Lung microvascular endothelial cell (primary cell): ENCODE data around the gene PPTC7. TPM values are rescaled to one million over a fixed set of nuclear protein-coding genes. Genes with fewer than 3 reads are reported as not detected.
"Not testable (repeated sequence)": the region's sequence is repeated elsewhere in the genome, so short reads cannot be mapped to it uniquely, and the experiment has no call there.

Experiments used
- DNase-seq, 2 donors: peaks; one replicate each; pipeline versions ENCODE4 v3.0.0 to v3.0.0-alpha.2; 2010; ENCODE audit warnings: low read depth in 2 of 2
- total RNA-seq: library from RNA; depleted of rRNA; stranded (reverse); fragments of >200 nt; gene quantifications from 2 replicates; pipeline ENCODE4 v1.2.1, GENCODE V29; 2014

The PPTC7 gene
- total RNA-seq, 1 donor from 2014 or later = 8.3 TPM

DNA sequence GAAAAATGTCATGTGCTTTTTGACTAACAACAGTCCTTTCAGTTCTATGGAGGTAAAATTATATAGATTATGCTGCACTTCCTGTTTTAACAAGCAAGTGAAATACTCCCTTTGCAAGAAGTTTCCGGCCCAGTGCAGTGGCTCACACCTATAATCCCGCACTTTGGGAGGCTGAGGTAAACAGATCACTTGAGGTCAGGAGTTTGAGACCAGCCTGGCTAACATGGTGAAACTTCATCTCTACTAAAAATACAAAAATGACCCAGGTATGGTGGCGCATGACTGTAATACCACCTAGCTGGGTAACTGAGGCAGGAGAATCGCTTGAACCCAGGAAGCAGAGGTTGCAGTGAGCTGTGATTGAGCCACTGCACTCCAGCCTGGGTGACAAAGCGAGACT, 20.7 kb downstream of the PPTC7 start:
- DNase-seq = not testable (repeated sequence)

- DNase-seq = no peak
Measured at GRCh38 chr12:110561471-110562201, 21.5 kb downstream of the PPTC7 start.

GRCh38 chr12:110560946-110561345, 22.2 kb downstream of the PPTC7 start:
- DNase-seq = no peak

DNA sequence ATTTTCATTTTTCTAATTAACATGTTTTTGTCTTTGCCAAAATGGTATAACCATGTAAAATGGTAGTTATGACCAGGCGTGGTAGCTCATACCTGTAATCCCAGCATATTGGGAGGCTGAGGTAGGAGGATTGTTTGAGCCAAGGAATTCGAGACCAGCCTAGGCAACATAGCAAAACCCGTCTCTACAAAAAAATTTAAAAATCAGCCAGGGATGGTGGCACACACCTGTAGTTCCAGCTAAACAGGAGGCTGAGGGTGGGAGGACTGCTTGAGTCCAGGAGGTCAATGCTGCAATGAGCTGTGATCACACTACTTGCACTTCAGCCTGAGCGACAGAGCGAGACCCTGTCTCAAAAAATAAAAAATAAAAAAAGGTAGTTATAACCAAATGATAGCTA, 23.1 kb downstream of the PPTC7 start:
- no peak for DNase-seq

GRCh38 chr12:110558945-110559344, 24.2 kb downstream of the PPTC7 start:
- not testable (repeated sequence) for DNase-seq

- no peak for DNase-seq
Measured at GRCh38 chr12:110557300-110557699, 25.8 kb downstream of the PPTC7 start.

DNA sequence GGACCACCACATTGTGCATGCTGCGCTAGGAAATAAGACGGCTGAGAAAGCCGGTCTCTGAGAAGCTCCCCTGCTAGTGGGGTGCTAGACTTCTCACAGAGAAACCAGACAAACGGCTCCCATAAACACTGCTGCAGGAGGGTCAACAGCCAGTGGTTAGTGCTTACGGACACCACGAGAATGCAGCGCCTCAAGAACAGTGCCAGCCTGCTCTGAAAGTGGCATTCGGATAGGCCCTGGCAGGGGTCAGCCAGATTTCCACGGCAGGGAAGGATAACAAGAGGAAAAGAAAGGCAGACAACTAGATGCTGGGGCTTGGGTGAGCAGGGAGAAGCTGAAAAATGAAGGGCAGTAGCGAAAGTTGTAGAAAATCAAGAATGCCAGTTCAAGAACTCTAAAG, 26.4 kb downstream of the PPTC7 start:
- no peak for DNase-seq

GRCh38 chr12:110555577-110556406, 27.3 kb downstream of the PPTC7 start:
- DNase-seq = no peak

DNA sequence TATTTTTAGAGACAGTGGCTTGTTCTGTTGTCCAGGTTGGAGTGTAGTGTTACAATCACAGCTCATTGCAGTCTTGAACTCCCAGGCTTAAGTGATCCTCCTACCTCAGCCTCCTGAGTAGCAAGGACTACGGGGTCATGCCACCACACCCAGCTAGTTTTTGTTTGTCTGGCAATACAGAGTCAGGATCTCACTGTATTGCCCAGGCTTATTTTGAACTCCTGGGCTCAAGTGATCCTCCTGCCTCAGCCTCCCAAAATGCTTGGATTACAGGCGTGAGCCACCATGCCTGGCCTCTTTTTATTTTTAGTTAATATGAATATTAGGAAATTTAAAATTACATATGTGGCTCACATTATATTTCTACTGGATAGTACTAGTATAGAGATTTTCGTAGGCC, 28.9 kb downstream of the PPTC7 start:
- DNase-seq = no peak

- no peak for DNase-seq
Measured at GRCh38 chr12:110550981-110551380, 32.1 kb downstream of the PPTC7 start.

GRCh38 chr12:110549716-110550115, 33.4 kb downstream of the PPTC7 start:
- no peak for DNase-seq

GRCh38 chr12:110548678-110549077, 34.4 kb downstream of the PPTC7 start:
- peak in 1 of 2 donors; percentile 38 for DNase-seq

- peak in 1 of 2 donors; percentile 65 for DNase-seq
Measured at GRCh38 chr12:110547090-110547489, 36.0 kb downstream of the PPTC7 start.

DNA sequence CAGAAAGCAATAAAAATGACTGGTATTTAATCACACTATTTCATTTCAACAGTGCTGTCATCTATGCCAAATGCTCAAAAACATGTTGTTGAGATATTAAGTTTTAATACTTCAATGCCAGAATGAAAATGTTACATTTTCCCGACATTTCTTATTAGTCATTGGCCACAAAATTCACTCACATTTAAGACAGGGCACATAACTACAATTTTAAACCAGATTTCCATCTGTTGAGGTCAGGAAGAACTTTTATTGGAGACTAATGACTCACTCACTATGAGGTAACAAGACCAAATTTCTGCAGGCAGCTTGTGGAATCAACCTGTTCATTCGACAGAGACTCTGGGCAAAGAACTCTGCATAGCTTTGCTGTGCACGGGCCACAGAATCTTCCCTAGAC, 36.8 kb downstream of the PPTC7 start:
- DNase-seq = peak; percentile 43 to 84

GRCh38 chr12:110545812-110546211, 37.3 kb downstream of the PPTC7 start:
- peak; percentile 38 to 41 for DNase-seq

DNA sequence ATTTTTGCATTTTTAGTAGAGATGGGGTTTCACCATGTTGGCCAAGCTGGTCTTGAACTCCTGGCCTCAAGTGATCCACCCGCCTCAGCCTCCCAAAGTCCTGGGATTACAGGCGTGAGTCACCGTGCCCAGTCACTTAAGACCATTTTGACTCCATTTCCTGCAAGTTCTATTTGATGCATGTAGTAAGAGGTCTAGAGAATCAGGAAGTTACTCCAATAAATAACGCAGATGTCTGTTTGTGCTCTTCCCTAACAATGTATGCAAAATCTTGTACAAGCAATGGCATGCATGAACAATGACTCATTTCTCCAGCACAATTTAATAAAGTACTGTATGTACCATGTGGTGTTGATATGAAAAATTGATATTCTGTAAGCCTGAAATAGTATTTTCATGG, 37.9 kb downstream of the PPTC7 start:
- DNase-seq = peak; percentile 49 to 99

DNA sequence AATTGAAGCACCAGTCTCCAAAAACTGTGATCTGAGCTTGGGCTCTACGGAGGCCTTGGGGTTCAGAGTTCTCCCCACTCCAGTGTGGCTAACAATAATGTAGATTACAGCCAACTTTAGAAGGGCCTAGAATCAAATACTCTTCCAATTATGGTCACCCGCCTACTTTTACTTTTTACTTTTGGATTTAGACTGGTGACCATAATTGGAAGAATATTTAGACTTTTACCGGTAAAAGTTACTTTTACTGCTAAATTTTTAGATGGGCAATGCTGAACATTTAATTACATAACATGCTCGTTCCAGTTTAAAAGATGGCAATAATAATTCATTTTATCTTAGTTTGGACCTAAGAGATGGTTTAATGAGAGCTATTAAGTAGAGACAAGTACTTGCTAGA, 39.2 kb downstream of the PPTC7 start:
- no peak for DNase-seq

GRCh38 chr12:110543252-110543959, 39.7 kb downstream of the PPTC7 start:
- DNase-seq = peak; percentile 82 to 96

DNA sequence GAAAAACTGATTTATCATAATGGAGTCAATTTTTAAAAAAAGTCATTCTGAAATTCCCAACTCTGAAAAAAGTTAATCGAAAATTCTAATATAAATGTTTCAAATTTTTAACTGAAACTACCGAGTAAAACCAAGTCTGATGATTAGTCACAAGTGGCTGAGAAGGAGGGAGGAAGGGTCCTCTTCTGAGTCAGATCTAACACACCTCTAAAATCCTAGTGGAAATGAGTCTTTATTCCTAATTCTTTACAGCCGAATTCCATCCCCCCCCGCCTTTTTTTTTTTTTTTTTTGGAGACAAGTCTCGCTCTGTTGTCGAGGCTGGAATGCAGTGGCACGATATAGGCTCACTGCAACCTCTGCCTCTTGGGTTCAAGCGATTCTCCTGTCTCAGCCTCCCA, 43.1 kb downstream of the PPTC7 start:
- peak in 1 of 2 donors; percentile 17 for DNase-seq

DNA sequence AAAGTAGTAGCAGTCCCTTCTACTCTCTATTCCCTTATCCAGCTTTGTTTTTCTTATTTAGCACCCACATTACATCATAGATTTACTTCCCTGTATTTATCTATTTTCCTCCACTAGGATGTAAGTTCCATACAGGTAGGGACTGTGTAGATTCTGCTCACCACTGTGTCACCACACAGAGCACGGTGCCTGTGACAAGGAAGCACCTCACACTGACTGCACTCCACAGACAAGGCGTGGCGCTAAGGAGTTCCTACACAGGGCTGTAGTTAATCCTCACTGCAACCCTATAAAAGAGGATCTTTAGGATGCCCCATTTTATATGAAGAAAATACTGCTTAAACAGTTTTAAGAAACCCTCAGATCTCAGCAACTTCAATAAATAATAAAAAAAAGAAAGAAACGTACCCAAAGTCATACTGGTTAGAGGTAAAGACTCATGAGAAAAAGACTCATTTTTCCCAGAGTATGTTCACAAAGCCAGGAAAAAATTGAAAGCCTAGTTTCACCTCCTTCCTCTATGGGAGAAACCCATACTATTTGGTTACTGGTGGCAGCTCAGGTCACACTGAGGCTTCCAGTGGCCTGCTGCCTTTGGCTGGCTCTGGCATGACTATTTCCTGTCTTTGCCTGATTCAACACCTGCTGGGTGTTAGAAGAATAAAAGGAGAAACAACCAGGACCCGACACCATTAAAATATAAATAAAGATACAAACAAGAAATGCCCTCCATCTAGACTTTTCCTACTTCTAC, 44.1 kb downstream of the PPTC7 start:
- DNase-seq = peak; percentile 19 to 50
